Measurements from ENCODE around the gene FASN.
"Not testable (repeated sequence)": the region's sequence is repeated elsewhere in the genome, so short reads cannot be mapped to it uniquely, and the experiment has no call there.

FASN gene

GRCh38 chr17:82098169-82098938, at the start of gene FASN:
TSS of gene FASN (minus strand) at chr17:82098236. CDS start at chr17:82096445, 1,791 bp downstream.
- DNase-seq (ENCODE audit: extremely low spot score, insufficient read length, low read depth) (peak; percentile 100), FAIRE-seq (peak; percentile 92)

- FAIRE-seq (no peak), DNase-seq (ENCODE audit: extremely low spot score, insufficient read length, low read depth) (no peak)
Observed at GRCh38 chr17:82146663-82147654, 48.9 kb upstream of the FASN start.

GRCh38 chr17:82145550-82146155, 47.6 kb upstream of the FASN start:
- DNase-seq (ENCODE audit: extremely low spot score, insufficient read length, low read depth) (no peak), FAIRE-seq (no peak)

- DNase-seq (ENCODE audit: extremely low spot score, insufficient read length, low read depth) (no peak), FAIRE-seq (no peak)
Observed at GRCh38 chr17:82143333-82143732, 45.3 kb upstream of the FASN start.

GRCh38 chr17:82139961-82140360, 41.9 kb upstream of the FASN start:
- not testable (repeated sequence) for DNase-seq (ENCODE audit: extremely low spot score, insufficient read length, low read depth); FAIRE-seq

GRCh38 chr17:82138511-82138992, 40.5 kb upstream of the FASN start:
- DNase-seq (ENCODE audit: extremely low spot score, insufficient read length, low read depth) = no peak
- no peak for FAIRE-seq

GRCh38 chr17:82134101-82134500, 36.1 kb upstream of the FASN start:
- FAIRE-seq = no peak

GRCh38 chr17:82133166-82133953, 35.3 kb upstream of the FASN start:
- not testable (repeated sequence) for DNase-seq (ENCODE audit: extremely low spot score, insufficient read length, low read depth); FAIRE-seq

More at GRCh38 chr17:82134101-82134500, 36.1 kb upstream of the FASN start:
- DNase-seq (ENCODE audit: extremely low spot score, insufficient read length, low read depth) = no peak

GRCh38 chr17:82129095-82129494, 31.1 kb upstream of the FASN start:
- DNase-seq (ENCODE audit: extremely low spot score, insufficient read length, low read depth) = no peak
- no peak for FAIRE-seq

GRCh38 chr17:82128287-82128686, 30.3 kb upstream of the FASN start:
- FAIRE-seq (no peak), DNase-seq (ENCODE audit: extremely low spot score, insufficient read length, low read depth) (no peak)

- no peak for DNase-seq (ENCODE audit: extremely low spot score, insufficient read length, low read depth)
Observed at GRCh38 chr17:82127704-82128103, 29.7 kb upstream of the FASN start.

GRCh38 chr17:82127315-82127595, 29.2 kb upstream of the FASN start:
- DNase-seq (ENCODE audit: extremely low spot score, insufficient read length, low read depth) (no peak), FAIRE-seq (no peak)

More at GRCh38 chr17:82127704-82128103, 29.7 kb upstream of the FASN start:
- FAIRE-seq = no peak

- no peak for FAIRE-seq
- DNase-seq (ENCODE audit: extremely low spot score, insufficient read length, low read depth) = no peak
Observed at GRCh38 chr17:82126556-82127314, 28.7 kb upstream of the FASN start.

- FAIRE-seq = no peak
- DNase-seq (ENCODE audit: extremely low spot score, insufficient read length, low read depth) = no peak
Observed at GRCh38 chr17:82124101-82124500, 26.1 kb upstream of the FASN start.

GRCh38 chr17:82121660-82122629, 23.9 kb upstream of the FASN start:
- no peak for FAIRE-seq
- DNase-seq (ENCODE audit: extremely low spot score, insufficient read length, low read depth) = no peak

- no peak for FAIRE-seq
Observed at GRCh38 chr17:82121246-82121645, 23.2 kb upstream of the FASN start.

GRCh38 chr17:82120148-82120547, 22.1 kb upstream of the FASN start:
- DNase-seq (ENCODE audit: extremely low spot score, insufficient read length, low read depth) (no peak), FAIRE-seq (no peak)

More at GRCh38 chr17:82121246-82121645, 23.2 kb upstream of the FASN start:
- DNase-seq (ENCODE audit: extremely low spot score, insufficient read length, low read depth) = no peak

Measured in GM18507 (cell line).